K562 (cell line): ENCODE results near the gene SYMPK. TPM values are rescaled to one million over a fixed set of nuclear protein-coding genes. Genes with fewer than 3 reads are reported as not detected.

Experiments
- DEAF1 ChIP-seq: fragments of 450-650 bp; formaldehyde crosslinking; IDR thresholded peaks from 2 replicates; pipeline ENCODE4 v1.4.0; 2020; ENCODE audit warnings: mild to moderate bottlenecking, moderate library complexity
- E2F4 ChIP-seq: sonication (generic); formaldehyde crosslinking; IDR thresholded peaks from 2 replicates; pipeline ENCODE4 v1.8.0; 2022; ENCODE audit warnings: mild to moderate bottlenecking, low read depth, missing genetic modification reagents
- ELF1 ChIP-seq: fragments of 200-800 bp; sonication (Bioruptor generic); IDR thresholded peaks from 2 replicates; pipeline ENCODE4 v1.6.1; 2016; ENCODE audit warnings: missing genetic modification characterization, missing compliant biosample characterization
- ESRRA ChIP-seq: fragments of 450-650 bp; IDR thresholded peaks from 2 replicates; pipeline ENCODE4 v1.6.1; 2014; ENCODE audit warnings: low read depth, mild to moderate bottlenecking, moderate library complexity, borderline replicate concordance
- FIP1L1 ChIP-seq: fragments of 200-400 bp; formaldehyde crosslinking; IDR thresholded peaks from 2 replicates; pipeline ENCODE4 v1.6.1; 2018; ENCODE audit warnings: mild to moderate bottlenecking, low read depth, low read length; ENCODE audit not compliant: poor library complexity, severe bottlenecking
- FOXJ3 ChIP-seq: sonication (generic); formaldehyde crosslinking; IDR thresholded peaks from 2 replicates; pipeline ENCODE4 v1.4.0; 2020; ENCODE audit warnings: mild to moderate bottlenecking, missing genetic modification reagents
- GATA2 ChIP-seq: sonication (generic); formaldehyde crosslinking; IDR thresholded peaks from 2 replicates; pipeline ENCODE4 v1.4.0; 2020; ENCODE audit warnings: mild to moderate bottlenecking, missing genetic modification reagents
- HDAC2 ChIP-seq: fragments of 450-650 bp; IDR thresholded peaks from 2 replicates; pipeline ENCODE4 v1.6.1; 2016; ENCODE audit warnings: mild to moderate bottlenecking
- IRF9 ChIP-seq: fragments of 450-650 bp; IDR thresholded peaks from 2 replicates; pipeline ENCODE4 v1.6.1; 2016; ENCODE audit warnings: missing biosample characterization, missing genetic modification characterization
- KDM1A ChIP-seq, 2 experiments: fragments of 450-650 bp; IDR thresholded peaks; 2 replicates each; pipeline ENCODE4 v1.6.1; 2016; ENCODE audit warnings: mild to moderate bottlenecking in 2 of 2
- MYNN ChIP-seq, 2 experiments: sonication (generic); formaldehyde crosslinking in 1 of 2; IDR thresholded peaks; 2 replicates each; pipeline versions ENCODE4 v1.5.0 to v1.6.1; 2016 to 2020; ENCODE audit warnings: antibody characterized with exemption in 1 of 2, missing genetic modification reagents in 1 of 2
- NBN ChIP-seq: fragments of 450-650 bp; IDR thresholded peaks from 2 replicates; pipeline ENCODE4 v1.6.1; 2016; ENCODE audit warnings: low read depth, mild to moderate bottlenecking
- NEUROD1 ChIP-seq: fragments of 150-350 bp; IDR thresholded peaks from 2 replicates; pipeline ENCODE4 v1.6.1; 2014; ENCODE audit warnings: borderline replicate concordance, low read length, low read depth; ENCODE audit not compliant: partially characterized antibody
- PRMT5 ChIP-seq: sonication (generic); formaldehyde crosslinking; IDR thresholded peaks from 2 replicates; pipeline ENCODE4 v1.5.0; 2020; ENCODE audit warnings: missing genetic modification reagents
- RBBP5 ChIP-seq: fragments of 200-600 bp; sonication (generic); IDR thresholded peaks from 2 replicates; pipeline ENCODE4 v1.6.1; 2012; ENCODE audit warnings: borderline replicate concordance, mild to moderate bottlenecking, low read length, control low read depth, inconsistent platforms; ENCODE audit not compliant: insufficient read depth, poor library complexity, severe bottlenecking
- RBM34 ChIP-seq: fragments of 200-400 bp; formaldehyde crosslinking; IDR thresholded peaks from 2 replicates; pipeline ENCODE4 v1.6.1; 2018; ENCODE audit warnings: low read length, borderline replicate concordance; ENCODE audit not compliant: insufficient read depth
- SREBF1 ChIP-seq: fragments of 150-350 bp; IDR thresholded peaks from 2 replicates; pipeline ENCODE4 v1.6.1; 2014; ENCODE audit warnings: antibody characterized with exemption, low read depth, low read length, borderline replicate concordance
- ZC3H8 ChIP-seq: fragments of 450-650 bp; IDR thresholded peaks from 2 replicates; pipeline ENCODE4 v1.6.1; 2017
- ZFPM2 ChIP-seq: fragments of 250-450 bp; sonication (Bioruptor Pico); IDR thresholded peaks from 2 replicates; pipeline ENCODE4 v1.5.1; 2022; ENCODE audit warnings: mild to moderate bottlenecking
- ZNF253 ChIP-seq: fragments of 250-450 bp; sonication (Bioruptor Pico); conservative IDR thresholded peaks from 2 replicates; pipeline ENCODE4 v1.6.1; 2021; ENCODE audit warnings: mild to moderate bottlenecking
- ZNF561 ChIP-seq: fragments of 450-650 bp; formaldehyde crosslinking; conservative IDR thresholded peaks from 2 replicates; pipeline ENCODE4 v1.4.0; 2020; ENCODE audit warnings: mild to moderate bottlenecking, moderate library complexity
- ZNF785 ChIP-seq: fragments of 250-450 bp; sonication (Bioruptor Pico); IDR thresholded peaks from 2 replicates; pipeline ENCODE4 v1.4.0; 2020; ENCODE audit warnings: mild to moderate bottlenecking
- polyA plus RNA-seq, 8 experiments: library from polyadenylated mRNA; depleted of rRNA in 4 of 8; stranded (reverse) in 5 of 8; unstranded in 3 of 8; fragments of >200 nt; fragmentation: Nextera tagmentation in 2 of 8; fragmentation: Illumina TruSeq in 1 of 8; extraction: Ambion mirVana in 2 of 8; extraction: Trizol in 1 of 8; gene quantifications; 2 replicates each; pipeline versions ENCODE4 v1.2.1 to v1.2.3, GENCODE V29; 2011 to 2014; ENCODE audit warnings: inconsistent platforms in 1 of 8, missing spikeins in 1 of 8
- total RNA-seq, 7 experiments: library from RNA; depleted of rRNA in 6 of 7; stranded (reverse); fragments of >200 nt in 6 of 7; fragmentation: Illumina TruSeq in 2 of 7; extraction: Trizol in 2 of 7; gene quantifications; 2 replicates each; pipeline versions ENCODE4 v1.2.1 to v1.2.3, GENCODE V29; 2011 to 2021; ENCODE audit warnings: low replicate concordance in 1 of 7

Gene SYMPK
- total and polyA plus RNA-seq, 9 of the 15 experiments (the other 6 are each of a cell fraction or from before 2014, with no cell fraction given): 0.73 to 95.5 (median 58.4) TPM

- TF ChIP-seq ZNF561 (CRISPR knock-in tag) (no peak), FOXJ3 (CRISPR knock-in tag) (no peak), GATA2 (CRISPR knock-in tag) (no peak), RBM34 (no peak), E2F4 (CRISPR knock-in tag) (no peak), ZFPM2 (CRISPR knock-in tag) (no peak), ELF1 (tag) (no peak), KDM1A (IDR thresholded peaks at IDR 0.05) (0 out of 4 replicates have a peak, but pooled peaks of 1 of the 2 experiments have one; percentile 49), NEUROD1 (no peak), FIP1L1 (no peak), NBN (peak; percentile 66; the same call in 1 of the 2 replicates), DEAF1 (CRISPR knock-in tag) (no peak), RBBP5 (peak; percentile 38), MYNN (IDR thresholded peaks at IDR 0.05) (no peak), MYNN (CRISPR knock-in tag; IDR thresholded peaks at IDR 0.05) (no peak), ESRRA (peak; percentile 59), SREBF1 (no peak), ZC3H8 (peak; percentile 75; the same call in 1 of the 2 replicates), HDAC2 (0 out of 2 replicates have a peak, but pooled peaks have one; percentile 39), IRF9 (tag) (no peak), ZNF253 (CRISPR knock-in tag) (no peak), PRMT5 (CRISPR knock-in tag) (no peak), ZNF785 (CRISPR knock-in tag) (no peak)
Observed at GRCh38 chr19:45876411-45877197, 13.7 kb upstream of the SYMPK start (continued).
